Mesenchymal stem cell (in vitro differentiated cells and primary cell): Measurements from ENCODE around the gene CRADD.
"Not testable (repeated sequence)": the region's sequence is repeated elsewhere in the genome, so short reads cannot be mapped to it uniquely, and the experiment has no call there.

Source experiments
- DNase-seq: peaks from one replicate; pipeline ENCODE4 v3.0.0-alpha.2; 2013
- H2AFZ ChIP-seq: one replicate; pipeline ENCODE4 v1.6.1; 2013; ENCODE audit warnings: low read depth, mild to moderate bottlenecking, control low read depth, inconsistent platforms, low read length, moderate library complexity
- H2AK5ac ChIP-seq: 2 replicates; pipeline ENCODE4 v1.6.1; 2013; ENCODE audit warnings: low read length, moderate library complexity, mild to moderate bottlenecking, inconsistent platforms; ENCODE audit not compliant: severe bottlenecking
- H2BK120ac ChIP-seq: one replicate; pipeline ENCODE4 v1.6.1; 2013; ENCODE audit warnings: low read depth, mild to moderate bottlenecking, inconsistent platforms, low read length, moderate library complexity
- H2BK12ac ChIP-seq, 2 experiments: one replicate each; pipeline ENCODE4 v1.6.1; 2013; ENCODE audit warnings: inconsistent platforms in 2 of 2, low read length in 2 of 2, mild to moderate bottlenecking in 2 of 2, moderate library complexity in 2 of 2, control low read depth in 1 of 2
- H2BK15ac ChIP-seq: one replicate; pipeline ENCODE4 v1.6.1; 2013; ENCODE audit warnings: mild to moderate bottlenecking, low read depth, inconsistent platforms; ENCODE audit not compliant: poor library complexity, severe bottlenecking
- H2BK5ac ChIP-seq: 2 replicates; pipeline ENCODE4 v1.6.1; 2013; ENCODE audit warnings: low read depth, mild to moderate bottlenecking, low read length, control low read depth, inconsistent platforms; ENCODE audit not compliant: poor library complexity, severe bottlenecking
- H3K14ac ChIP-seq, 2 experiments: one replicate each; pipeline ENCODE4 v1.6.1; 2013; ENCODE audit warnings: inconsistent platforms in 2 of 2, low read length in 2 of 2, control low read depth in 1 of 2, mild to moderate bottlenecking in 1 of 2, moderate library complexity in 1 of 2
- H3K18ac ChIP-seq, 2 experiments: one replicate each; pipeline ENCODE4 v1.6.1; 2013; ENCODE audit warnings: inconsistent platforms in 2 of 2, low read length in 2 of 2, control low read depth in 1 of 2, low read depth in 1 of 2, mild to moderate bottlenecking in 1 of 2
- H3K23ac ChIP-seq, 2 experiments: one replicate each; pipeline ENCODE4 v1.6.1; 2013; ENCODE audit warnings: inconsistent platforms in 2 of 2, low read length in 2 of 2, mild to moderate bottlenecking in 2 of 2, moderate library complexity in 2 of 2, control low read depth in 1 of 2
- H3K27ac ChIP-seq: 2 replicates; pipeline ENCODE4 v1.5.1; 2013; ENCODE audit warnings: mild to moderate bottlenecking, moderate library complexity, low read length, control low read depth, inconsistent platforms; ENCODE audit not compliant: poor library complexity, severe bottlenecking
- H3K27me3 ChIP-seq, 2 experiments: 2 replicates each; pipeline versions ENCODE4 v1.6.1 to v1.7.0; 2013; ENCODE audit warnings: low read length in 2 of 2, mild to moderate bottlenecking in 2 of 2, moderate library complexity in 2 of 2, control low read depth in 1 of 2, inconsistent platforms in 1 of 2; ENCODE audit not compliant: control insufficient read depth in 1 of 2, insufficient read depth in 1 of 2
- H3K36me3 ChIP-seq, 2 experiments: 2 replicates each; pipeline versions ENCODE4 v1.6.1 to v1.7.0; 2013; ENCODE audit warnings: low read length in 2 of 2, control low read depth in 1 of 2, inconsistent platforms in 1 of 2, low read depth in 1 of 2, mild to moderate bottlenecking in 1 of 2; ENCODE audit not compliant: insufficient read depth in 2 of 2, control insufficient read depth in 1 of 2
- H3K4ac ChIP-seq, 2 experiments: one replicate each; pipeline ENCODE4 v1.6.1; 2013; ENCODE audit warnings: inconsistent platforms in 2 of 2, low read length in 2 of 2, mild to moderate bottlenecking in 2 of 2, moderate library complexity in 2 of 2, control low read depth in 1 of 2, low read depth in 1 of 2
- H3K4me1 ChIP-seq: 2 replicates; pipeline ENCODE4 v1.6.1; 2013; ENCODE audit warnings: low read depth, low read length, control low read depth; ENCODE audit not compliant: control insufficient read depth, insufficient read depth
- H3K4me2 ChIP-seq: 2 replicates; pipeline ENCODE4 v1.6.1; 2013; ENCODE audit warnings: low read length, mild to moderate bottlenecking, inconsistent platforms; ENCODE audit not compliant: poor library complexity, severe bottlenecking
- H3K4me3 ChIP-seq, 2 experiments: 2 replicates each; pipeline versions ENCODE4 v1.5.1 to v1.7.0; 2013; ENCODE audit warnings: low read length in 2 of 2, mild to moderate bottlenecking in 2 of 2, control low read depth in 1 of 2, low read depth in 1 of 2; ENCODE audit not compliant: insufficient read depth in 1 of 2
- H3K79me1 ChIP-seq: replicated peaks from 2 replicates; pipeline ENCODE4 v1.6.1; 2013; ENCODE audit warnings: mild to moderate bottlenecking, control low read depth, low read length, inconsistent platforms; ENCODE audit not compliant: poor library complexity, severe bottlenecking
- H3K9ac ChIP-seq: 2 replicates; pipeline ENCODE4 v1.7.0; 2013; ENCODE audit warnings: mild to moderate bottlenecking, low read length, moderate library complexity
- H3K9me3 ChIP-seq: 2 replicates; pipeline ENCODE4 v1.7.0; 2013; ENCODE audit warnings: mild to moderate bottlenecking, low read length; ENCODE audit not compliant: control insufficient read depth
- H4K8ac ChIP-seq: one replicate; pipeline ENCODE4 v1.6.1; 2013; ENCODE audit warnings: inconsistent platforms, mild to moderate bottlenecking, low read length, moderate library complexity
- H4K91ac ChIP-seq: one replicate; pipeline ENCODE4 v1.6.1; 2013; ENCODE audit warnings: mild to moderate bottlenecking, low read length, inconsistent platforms
- WGBS: methylation state at CpG from one replicate; pipeline ENCODE4 v1.1.7; 2013; ENCODE audit warnings: mixed read lengths; 5-methylcytosine and 5-hydroxymethylcytosine counted together

Gene CRADD

GRCh38 chr12:93929081-93929480 is 251.9 kb downstream of the CRADD start:
- not testable (repeated sequence) for H3K36me3 ChIP-seq, H3K27ac ChIP-seq, H3K18ac ChIP-seq, H2AK5ac ChIP-seq, H2BK120ac ChIP-seq, H4K8ac ChIP-seq, H3K27me3 ChIP-seq, H3K4me3 ChIP-seq, DNase-seq, H3K23ac ChIP-seq, H3K4ac ChIP-seq, H3K4me1 ChIP-seq, H2AFZ ChIP-seq, H3K79me1 ChIP-seq, H3K4me2 ChIP-seq, H2BK15ac ChIP-seq, H3K14ac ChIP-seq, H4K91ac ChIP-seq, H2BK5ac ChIP-seq, H3K9ac ChIP-seq, H2BK12ac ChIP-seq
- H3K9me3 ChIP-seq, result peaks cover 14% of the 10 kb centered on the region
- WGBS, result 94% methylated on average over 4 of the region's 4 CpGs

GRCh38 chr12:93937812-93938211 is 260.6 kb downstream of the CRADD start:
- no peak overlapping the region for H3K4ac ChIP-seq
- WGBS, result 70% methylated on average over 7 of the region's 7 CpGs
- no peak overlapping the region for H2BK5ac ChIP-seq
- H2AK5ac ChIP-seq, result no peak overlapping the region
- H3K23ac ChIP-seq, result no peak overlapping the region
- DNase-seq, result no peak
- H3K9me3 ChIP-seq, result peaks cover 17% of the 10 kb centered on the region
- H3K36me3 ChIP-seq, result no peaks in the 10 kb centered on the region
- no peaks in the 10 kb centered on the region for H3K79me1 ChIP-seq
- no peak overlapping the region for H3K14ac ChIP-seq
- H3K4me2 ChIP-seq, result no peak overlapping the region
- H3K4me1 ChIP-seq, result no peaks in the 10 kb centered on the region
- no peak overlapping the region for H4K91ac ChIP-seq
- H3K18ac ChIP-seq, result no peak overlapping the region
- H3K27ac ChIP-seq, result no peak overlapping the region
- H3K9ac ChIP-seq, result no peak overlapping the region
- H2BK120ac ChIP-seq, result no peak overlapping the region
- H3K27me3 ChIP-seq, result no peaks in the 10 kb centered on the region
- H2BK12ac ChIP-seq, result no peak overlapping the region
- no peak overlapping the region for H4K8ac ChIP-seq
- H2AFZ ChIP-seq, result no peak overlapping the region
- no peak overlapping the region for H3K4me3 ChIP-seq
- no peak overlapping the region for H2BK15ac ChIP-seq

DNA sequence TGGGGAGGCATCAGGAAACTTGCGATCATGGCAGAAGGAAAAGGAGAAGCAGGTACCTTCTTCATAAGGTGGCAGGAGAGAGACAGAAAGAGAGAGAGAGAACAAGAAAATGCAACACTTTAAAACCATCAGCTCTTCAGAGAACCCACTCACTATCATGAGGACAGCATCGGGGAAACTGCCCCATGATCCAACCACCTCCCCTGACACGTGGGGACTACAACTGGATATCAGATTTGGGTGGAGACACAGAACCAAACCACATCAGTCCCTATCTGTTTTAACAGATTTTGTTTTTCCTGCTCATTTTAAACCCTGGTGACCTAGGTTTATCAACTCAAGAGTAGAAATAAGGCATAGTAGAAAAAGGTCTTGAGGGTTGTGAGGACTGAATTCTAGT is 261.1 kb downstream of the CRADD start:
- H3K4me2 ChIP-seq, result no peak overlapping the region
- H3K4me1 ChIP-seq, result no peaks in the 10 kb centered on the region
- H2BK5ac ChIP-seq, result no peak overlapping the region
- H2AFZ ChIP-seq, result no peak overlapping the region
- H3K18ac ChIP-seq, result no peak overlapping the region
- H3K27ac ChIP-seq, result no peak overlapping the region
- no peaks in the 10 kb centered on the region for H3K27me3 ChIP-seq
- H3K36me3 ChIP-seq, result no peaks in the 10 kb centered on the region
- no peak for DNase-seq
- H4K8ac ChIP-seq, result no peak overlapping the region
- H3K9me3 ChIP-seq, result peaks cover 17% of the 10 kb centered on the region
- H3K14ac ChIP-seq, result no peak overlapping the region
- no peak overlapping the region for H4K91ac ChIP-seq
- H3K79me1 ChIP-seq, result no peaks in the 10 kb centered on the region
- no peak overlapping the region for H2BK12ac ChIP-seq
- no peak overlapping the region for H3K4me3 ChIP-seq
- no peak overlapping the region for H3K23ac ChIP-seq
- H3K9ac ChIP-seq, result peak overlapping the region; percentile 13
- H2BK120ac ChIP-seq, result no peak overlapping the region
- H2BK15ac ChIP-seq, result no peak overlapping the region
- 86% methylated on average over 3 of the region's 3 CpGs for WGBS
- no peak overlapping the region for H2AK5ac ChIP-seq
- no peak overlapping the region for H3K4ac ChIP-seq

- H3K27me3 ChIP-seq, result no peaks in the 10 kb centered on the region
- no peak overlapping the region for H2AK5ac ChIP-seq
- no peaks in the 10 kb centered on the region for H3K36me3 ChIP-seq
- H3K27ac ChIP-seq, result no peak overlapping the region
- H2BK5ac ChIP-seq, result no peak overlapping the region
- 80% methylated on average over 1 of the region's 2 CpGs for WGBS
- no peak overlapping the region for H3K18ac ChIP-seq
- peak; percentile 1 for DNase-seq
- H3K23ac ChIP-seq, result no peak overlapping the region
- H3K4me1 ChIP-seq, result no peaks in the 10 kb centered on the region
- no peak overlapping the region for H4K8ac ChIP-seq
- no peak overlapping the region for H3K14ac ChIP-seq
- no peak overlapping the region for H2BK12ac ChIP-seq
- H3K4me2 ChIP-seq, result no peak overlapping the region
- H2BK120ac ChIP-seq, result no peak overlapping the region
- no peak overlapping the region for H2AFZ ChIP-seq
- H3K79me1 ChIP-seq, result no peaks in the 10 kb centered on the region
- peaks cover 17% of the 10 kb centered on the region for H3K9me3 ChIP-seq
- no peak overlapping the region for H3K4me3 ChIP-seq
- H4K91ac ChIP-seq, result no peak overlapping the region
- peak overlapping the region; percentile 13 for H3K9ac ChIP-seq
- H3K4ac ChIP-seq, result no peak overlapping the region
- no peak overlapping the region for H2BK15ac ChIP-seq
These were observed 261.8 kb downstream of the CRADD start for GRCh38 chr12:93938931-93939330.
